A673 (cell line): ENCODE results near the gene ATP5MC2. TPM values are rescaled to one million over a fixed set of nuclear protein-coding genes. Genes with fewer than 3 reads are reported as not detected.

Experiments
- BruUV-seq: library from RNA; stranded (reverse); fragments of 400-500 nt; replicated peaks from 2 replicates; lab custom pipeline; 2021; lab: Mats Ljungman, UMichigan
- CTCF ChIA-PET: fragments of 300-600 bp; sonication (Branson Sonifier 250); formaldehyde crosslinking; loops from one replicate; lab custom pipeline; 2022; ENCODE audit warnings: antibody characterized with exemption; lab: Charles Lee
- POLR2A ChIA-PET: fragments of 300-600 bp; sonication (Branson Sonifier 250); formaldehyde crosslinking; loops from one replicate; lab custom pipeline; 2022; ENCODE audit warnings: antibody characterized with exemption; ENCODE audit not compliant: low non-redundant PET; lab: Charles Lee
- DNase-seq: peaks from one replicate; pipeline ENCODE4 v3.0.0-alpha.2; 2015; ENCODE audit warnings: low spot score
- H3K27ac ChIP-seq: fragments of 200-600 bp; sonication (generic); 2 replicates; pipeline ENCODE4 v1.5.1; 2016; ENCODE audit warnings: mixed run types, low read depth, mild to moderate bottlenecking, mixed read lengths, antibody characterized with exemption, low read length; ENCODE audit not compliant: poor library complexity, severe bottlenecking
- H3K27me3 ChIP-seq: fragments of 200-600 bp; sonication (generic); replicated peaks from 2 replicates; pipeline ENCODE4 v1.6.1; 2017; ENCODE audit warnings: mixed run types, low read depth, mild to moderate bottlenecking, mixed read lengths, antibody characterized with exemption, low read length; ENCODE audit not compliant: insufficient read depth, poor library complexity
- H3K36me3 ChIP-seq: fragments of 200-600 bp; sonication (generic); 2 replicates; pipeline ENCODE4 v1.6.1; 2016; ENCODE audit warnings: mixed run types, mild to moderate bottlenecking, mixed read lengths, antibody characterized with exemption, low read length; ENCODE audit not compliant: insufficient read depth, poor library complexity, severe bottlenecking
- H3K4me1 ChIP-seq: fragments of 200-600 bp; sonication (generic); 2 replicates; pipeline ENCODE4 v1.6.1; 2017; ENCODE audit warnings: mixed run types, mild to moderate bottlenecking, mixed read lengths, antibody characterized with exemption, low read length; ENCODE audit not compliant: insufficient read depth, poor library complexity, severe bottlenecking
- H3K4me3 ChIP-seq: fragments of 200-600 bp; sonication (generic); 2 replicates; pipeline ENCODE4 v1.5.1; 2016; ENCODE audit warnings: low read depth, mixed run types, mild to moderate bottlenecking, mixed read lengths, low read length; ENCODE audit not compliant: poor library complexity, severe bottlenecking
- H3K9me3 ChIP-seq: fragments of 200-600 bp; sonication (generic); 2 replicates; pipeline ENCODE4 v1.6.1; 2016; ENCODE audit warnings: mixed run types, low read depth, mild to moderate bottlenecking, mixed read lengths, antibody characterized with exemption, low read length; ENCODE audit not compliant: poor library complexity, severe bottlenecking
- EZH2 ChIP-seq: fragments of 200-600 bp; sonication (generic); IDR thresholded peaks from 2 replicates; pipeline ENCODE4 v1.6.1; 2017; ENCODE audit warnings: borderline replicate concordance, low read depth, mild to moderate bottlenecking, mixed read lengths, antibody characterized with exemption, low read length; ENCODE audit not compliant: poor library complexity, severe bottlenecking
- intact Hi-C: fragments of 100-400 bp; cut with micrococcal nuclease; formaldehyde crosslinking; loops from one replicate; pipeline ENCODE4 v1.10.0; 2022; ENCODE audit not compliant: unreplicated experiment
- total RNA-seq: library from RNA; stranded (reverse); gene quantifications from 2 replicates; pipeline ENCODE4 v1.2.3, GENCODE V29; 2021
- TF ChIP-seq, protein P1 (sequence below): fragments of 300-800, 200-600 bp; sonication (generic); conservative IDR thresholded peaks from 2 replicates; pipeline ENCODE4 v1.5.1; 2017; ENCODE audit warnings: low read depth, mild to moderate bottlenecking, antibody characterized with exemption, low read length, moderate library complexity, mixed read lengths

Gene ATP5MC2
- total RNA-seq, 1 experiment from 2014 or later = 447 TPM

GRCh38 chr12:53626702-53627169 is 49.1 kb downstream of the ATP5MC2 start:
- Histone ChIP-seq H3K27ac (peak overlapping the region; percentile 98), H3K9me3 (no peaks in the 10 kb centered on the region), H3K27me3 (no peaks in the 10 kb centered on the region), H3K4me1 (peaks cover 20% of the 10 kb centered on the region), H3K4me3 (peak overlapping the region; percentile 55), H3K36me3 (no peaks in the 10 kb centered on the region)
- no peak for DNase-seq
- CTCF ChIA-PET = no interaction called here
- intact Hi-C loops = loop anchor here (2.0 kb wide), 1 partner anchor 50 kb away; the partner anchor contains the start of gene ATP5MC2
- BruUV-seq = TSS peak; percentile 98
- TF ChIP-seq, protein P1, sequence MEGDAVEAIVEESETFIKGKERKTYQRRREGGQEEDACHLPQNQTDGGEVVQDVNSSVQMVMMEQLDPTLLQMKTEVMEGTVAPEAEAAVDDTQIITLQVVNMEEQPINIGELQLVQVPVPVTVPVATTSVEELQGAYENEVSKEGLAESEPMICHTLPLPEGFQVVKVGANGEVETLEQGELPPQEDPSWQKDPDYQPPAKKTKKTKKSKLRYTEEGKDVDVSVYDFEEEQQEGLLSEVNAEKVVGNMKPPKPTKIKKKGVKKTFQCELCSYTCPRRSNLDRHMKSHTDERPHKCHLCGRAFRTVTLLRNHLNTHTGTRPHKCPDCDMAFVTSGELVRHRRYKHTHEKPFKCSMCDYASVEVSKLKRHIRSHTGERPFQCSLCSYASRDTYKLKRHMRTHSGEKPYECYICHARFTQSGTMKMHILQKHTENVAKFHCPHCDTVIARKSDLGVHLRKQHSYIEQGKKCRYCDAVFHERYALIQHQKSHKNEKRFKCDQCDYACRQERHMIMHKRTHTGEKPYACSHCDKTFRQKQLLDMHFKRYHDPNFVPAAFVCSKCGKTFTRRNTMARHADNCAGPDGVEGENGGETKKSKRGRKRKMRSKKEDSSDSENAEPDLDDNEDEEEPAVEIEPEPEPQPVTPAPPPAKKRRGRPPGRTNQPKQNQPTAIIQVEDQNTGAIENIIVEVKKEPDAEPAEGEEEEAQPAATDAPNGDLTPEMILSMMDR = no peak
- no peak for TF ChIP-seq EZH2
- POLR2A ChIA-PET = no interaction called here

GRCh38 chr12:53625946-53626701 is 49.8 kb downstream of the ATP5MC2 start, which contains the start of gene ATF7:
Gene ATF7 (minus strand): TSS chr12:53626382. CDS start chr12:53601000, 25,382 bp downstream.
- Histone ChIP-seq H3K4me3 (peak within 1 kb of the TSS; percentile 55), H3K27ac (peak within 1 kb of the TSS; percentile 98), H3K9me3 (no peaks in the 10 kb centered on the region), H3K36me3 (no peaks in the 10 kb centered on the region), H3K4me1 (peaks cover 20% of the 10 kb centered on the region), H3K27me3 (no peaks in the 10 kb centered on the region)
- DNase-seq = peak; percentile 99
- intact Hi-C loops = loop anchor here (2.0 kb wide), 1 partner anchor 51 kb away; the partner anchor contains the start of gene ATP5MC2
- CTCF ChIA-PET = no interaction called here
- no TSS peak for BruUV-seq
- no peak for TF ChIP-seq EZH2
- TF ChIP-seq, protein P1 = no peak
- POLR2A ChIA-PET = interaction anchor here (0.6 to 0.7 kb wide), 2 partner anchors 11 to 129 kb away, joined by 3 read pairs; no protein-coding TSS in a partner anchor

DNA sequence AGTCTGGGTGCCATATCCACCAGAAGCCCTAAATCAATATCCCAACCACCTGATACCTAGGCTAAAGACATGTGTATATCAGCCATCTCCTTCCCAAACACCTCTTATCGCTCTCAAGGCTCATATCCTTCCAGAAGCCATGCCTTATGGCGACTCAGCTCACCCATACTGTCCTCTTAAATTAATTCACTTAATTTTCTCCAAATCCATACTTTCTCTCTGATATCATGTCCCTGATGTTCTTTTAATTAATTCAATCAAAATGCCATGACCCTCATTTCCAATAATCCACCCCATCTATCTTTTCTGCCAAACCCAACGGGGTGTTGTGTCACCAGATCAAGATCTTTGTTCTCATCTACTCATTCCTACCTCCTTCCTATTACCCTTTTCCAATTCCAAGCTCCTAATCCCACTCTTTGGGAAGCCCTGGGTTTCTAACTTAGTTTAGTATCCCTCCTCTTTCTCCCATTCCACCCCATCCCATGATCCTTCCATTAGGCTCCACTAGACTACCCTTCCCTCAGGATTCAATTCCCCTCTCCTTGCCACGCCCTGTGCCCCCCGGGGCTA is 50.4 kb downstream of the ATP5MC2 start:
- BruUV-seq = TSS peak; percentile 68
- POLR2A ChIA-PET = interaction anchor here (0.6 to 0.7 kb wide), 2 partner anchors 10 to 128 kb away, joined by 3 read pairs; no protein-coding TSS in a partner anchor
- CTCF ChIA-PET = no interaction called here
- Histone ChIP-seq H3K4me3 (peak overlapping the region; percentile 55), H3K27ac (peak overlapping the region; percentile 98), H3K9me3 (no peaks in the 10 kb centered on the region), H3K4me1 (peaks cover 20% of the 10 kb centered on the region), H3K27me3 (no peaks in the 10 kb centered on the region), H3K36me3 (no peaks in the 10 kb centered on the region)
- no peak for TF ChIP-seq EZH2
- TF ChIP-seq, protein P1 = no peak
- intact Hi-C loops = no loop called here
- no peak for DNase-seq
